Skeletal muscle tissue (tissue), 4 donors: ENCODE data around the gene CABCOCO1. TPM values are rescaled to one million over a fixed set of nuclear protein-coding genes. Genes with fewer than 3 reads are reported as not detected.

ENCODE experiments used
- H3K27ac ChIP-seq: one replicate; pipeline ENCODE4 v1.7.0; 2013; ENCODE audit warnings: mild to moderate bottlenecking, low read depth, low read length, inconsistent platforms
- H3K27me3 ChIP-seq, 3 donors: one replicate each; pipeline ENCODE4 v1.7.0; 2013; ENCODE audit warnings: low read length in 3 of 3; ENCODE audit not compliant: control insufficient read depth in 3 of 3, insufficient read depth in 3 of 3
- H3K36me3 ChIP-seq, 3 donors: one replicate each; pipeline ENCODE4 v1.7.0; 2013; ENCODE audit warnings: low read length in 3 of 3; ENCODE audit not compliant: control insufficient read depth in 3 of 3, insufficient read depth in 3 of 3
- H3K4me1 ChIP-seq, 3 donors: one replicate each; pipeline ENCODE4 v1.7.0; 2013; ENCODE audit warnings: low read length in 3 of 3, mild to moderate bottlenecking in 3 of 3; ENCODE audit not compliant: control insufficient read depth in 3 of 3, insufficient read depth in 3 of 3
- H3K4me3 ChIP-seq, 3 donors: one replicate each; pipeline ENCODE4 v1.7.0; 2013; ENCODE audit warnings: low read length in 3 of 3
- H3K9ac ChIP-seq, 3 donors: one replicate each; pipeline ENCODE4 v1.7.0; 2013; ENCODE audit warnings: low read length in 3 of 3, mild to moderate bottlenecking in 3 of 3, moderate library complexity in 2 of 3, low read depth in 1 of 3
- H3K9me3 ChIP-seq, 3 donors: one replicate each; pipeline ENCODE4 v1.7.0; 2013; ENCODE audit warnings: low read length in 3 of 3; ENCODE audit not compliant: control insufficient read depth in 3 of 3
- total RNA-seq: library from RNA; depleted of rRNA; stranded (reverse); fragments of >200 nt; gene quantifications from one replicate; pipeline ENCODE4 v1.2.3, GENCODE V29; 2014
- donor health status: Osteomylitis.

Gene CABCOCO1
- total RNA-seq, 1 donor from 2014 or later = 1.0 TPM

- Histone ChIP-seq H3K27me3 (no peaks in the 10 kb centered on the region), H3K4me1 (peaks cover 0 to 3% (median under 1%) of the 10 kb centered on the region in 3 donors), H3K27ac (no peak overlapping the region), H3K9ac (no peak overlapping the region), H3K36me3 (no peaks in the 10 kb centered on the region), H3K9me3 (no peaks in the 10 kb centered on the region), H3K4me3 (no peak overlapping the region)
Observed at GRCh38 chr10:61791216-61791615, 128.5 kb downstream of the CABCOCO1 start.

GRCh38 chr10:61792097-61792716, 129.5 kb downstream of the CABCOCO1 start:
- Histone ChIP-seq H3K9me3 (no peaks in the 10 kb centered on the region), H3K27ac (no peak overlapping the region), H3K4me3 (no peak overlapping the region), H3K4me1 (no peaks in the 10 kb centered on the region), H3K9ac (no peak overlapping the region), H3K36me3 (no peaks in the 10 kb centered on the region), H3K27me3 (no peaks in the 10 kb centered on the region)

GRCh38 chr10:61792921-61793320, 130.2 kb downstream of the CABCOCO1 start:
- H3K9me3 ChIP-seq = no peaks in the 10 kb centered on the region
- H3K9ac ChIP-seq = no peak overlapping the region
- no peaks in the 10 kb centered on the region for H3K4me1 ChIP-seq
- no peaks in the 10 kb centered on the region for H3K27me3 ChIP-seq
- no peak overlapping the region for H3K27ac ChIP-seq
- no peak overlapping the region for H3K4me3 ChIP-seq
- no peaks in the 10 kb centered on the region for H3K36me3 ChIP-seq

GRCh38 chr10:61793760-61794703, 131.3 kb downstream of the CABCOCO1 start:
- Histone ChIP-seq H3K4me3 (no peak overlapping the region), H3K9ac (no peak overlapping the region), H3K9me3 (no peaks in the 10 kb centered on the region), H3K4me1 (no peaks in the 10 kb centered on the region), H3K27ac (no peak overlapping the region), H3K36me3 (no peaks in the 10 kb centered on the region), H3K27me3 (no peaks in the 10 kb centered on the region)

GRCh38 chr10:61795147-61795546, 132.4 kb downstream of the CABCOCO1 start:
- H3K9me3 ChIP-seq = no peaks in the 10 kb centered on the region
- no peak overlapping the region for H3K27ac ChIP-seq
- H3K9ac ChIP-seq = no peak overlapping the region
- H3K36me3 ChIP-seq = no peaks in the 10 kb centered on the region
- no peaks in the 10 kb centered on the region for H3K4me1 ChIP-seq
- H3K27me3 ChIP-seq = no peaks in the 10 kb centered on the region
- no peak overlapping the region for H3K4me3 ChIP-seq

GRCh38 chr10:61795551-61795950, 132.8 kb downstream of the CABCOCO1 start:
- Histone ChIP-seq H3K4me1 (no peaks in the 10 kb centered on the region), H3K36me3 (no peaks in the 10 kb centered on the region), H3K9ac (no peak overlapping the region), H3K27ac (no peak overlapping the region), H3K4me3 (no peak overlapping the region), H3K27me3 (no peaks in the 10 kb centered on the region), H3K9me3 (no peaks in the 10 kb centered on the region)

- Histone ChIP-seq H3K4me3 (no peak overlapping the region), H3K36me3 (no peaks in the 10 kb centered on the region), H3K9ac (no peak overlapping the region), H3K27ac (no peak overlapping the region), H3K27me3 (no peaks in the 10 kb centered on the region), H3K9me3 (no peaks in the 10 kb centered on the region), H3K4me1 (no peaks in the 10 kb centered on the region)
Observed at GRCh38 chr10:61796785-61797184, 134.1 kb downstream of the CABCOCO1 start.

- no peaks in the 10 kb centered on the region for H3K36me3 ChIP-seq
- no peaks in the 10 kb centered on the region for H3K27me3 ChIP-seq
- no peak overlapping the region for H3K27ac ChIP-seq
- H3K4me3 ChIP-seq = no peak overlapping the region
- H3K9ac ChIP-seq = no peak overlapping the region
- H3K9me3 ChIP-seq = no peaks in the 10 kb centered on the region
- H3K4me1 ChIP-seq = no peaks in the 10 kb centered on the region
Observed at GRCh38 chr10:61797304-61798153, 134.8 kb downstream of the CABCOCO1 start.

GRCh38 chr10:61798713-61799112, 136.0 kb downstream of the CABCOCO1 start:
- H3K4me3 ChIP-seq = no peak overlapping the region
- H3K27me3 ChIP-seq = no peaks in the 10 kb centered on the region
- H3K27ac ChIP-seq = no peak overlapping the region
- no peak overlapping the region for H3K9ac ChIP-seq
- H3K9me3 ChIP-seq = no peaks in the 10 kb centered on the region
- H3K36me3 ChIP-seq = no peaks in the 10 kb centered on the region
- H3K4me1 ChIP-seq = no peaks in the 10 kb centered on the region
